AG09309 (cell line): Measurements from ENCODE around the gene GALE.
"Not testable (repeated sequence)": the region's sequence is repeated elsewhere in the genome, so short reads cannot be mapped to it uniquely, and the experiment has no call there.

Source experiments
- DNase-seq: peaks from one replicate; pipeline ENCODE4 v3.0.0-alpha.2; 2010; ENCODE audit warnings: low read depth
- H3K4me3 ChIP-seq: 2 replicates; pipeline ENCODE4 v1.5.1; 2011; ENCODE audit warnings: mild to moderate bottlenecking, low read depth, low read length, moderate library complexity; ENCODE audit not compliant: control insufficient read depth
- CTCF ChIP-seq: IDR thresholded peaks from 2 replicates; pipeline ENCODE4 v1.5.1; 2011; ENCODE audit warnings: mild to moderate bottlenecking, low read depth, low read length, inconsistent platforms; ENCODE audit not compliant: insufficient read depth, control insufficient read depth; ENCODE audit errors: missing control alignments

GALE gene

GRCh38 chr1:23796466-23797271 lies 3.9 kb downstream of the GALE start:
- no peak for TF ChIP-seq CTCF
- H3K4me3 ChIP-seq = no peak overlapping the region
- DNase-seq = no peak

DNA sequence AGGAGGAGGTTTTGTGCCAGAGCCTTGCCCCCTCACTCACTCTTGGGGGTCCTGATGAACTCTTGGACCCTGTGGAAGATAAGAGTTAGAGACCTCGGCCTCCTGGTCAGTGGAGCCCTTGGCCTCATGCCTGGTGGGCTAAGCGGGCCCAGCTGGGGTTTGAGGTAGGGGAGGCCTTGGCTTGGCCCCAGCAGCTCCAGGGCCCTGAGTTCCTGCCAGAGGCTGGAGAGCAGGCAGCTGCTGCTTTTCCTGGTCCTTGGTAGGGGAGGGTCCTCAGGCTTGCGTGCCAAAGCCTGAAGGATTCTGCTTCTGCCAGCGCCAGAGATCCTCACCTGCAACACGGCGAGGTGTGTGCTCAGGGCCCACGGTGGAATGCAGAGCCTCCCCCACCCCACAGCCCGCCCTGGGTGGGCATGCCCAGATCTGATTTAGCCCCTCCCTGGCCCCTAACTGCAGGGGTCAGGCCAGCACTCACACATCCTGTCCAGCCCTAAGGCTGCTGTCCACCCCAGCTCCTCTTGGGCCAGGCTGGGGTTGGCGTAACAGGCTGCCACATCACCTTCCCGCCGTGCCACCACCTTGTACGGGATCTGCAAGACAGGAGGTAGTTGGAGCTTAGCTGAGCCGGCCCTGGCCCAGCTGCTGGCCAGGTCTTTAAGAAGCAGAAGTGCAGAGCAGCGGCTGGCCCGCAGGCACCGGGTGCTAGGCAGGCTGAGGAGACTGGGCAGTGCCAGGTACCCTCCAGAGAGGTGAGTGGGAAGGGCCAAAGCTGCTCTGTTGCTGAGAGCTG lies 4.7 kb downstream of the GALE start:
- no peak overlapping the region for H3K4me3 ChIP-seq
- DNase-seq = no peak
- no peak for TF ChIP-seq CTCF

GRCh38 chr1:23794732-23795182 lies 5.8 kb downstream of the GALE start:
- not testable (repeated sequence) for DNase-seq, H3K4me3 ChIP-seq

- no peak for DNase-seq
- no peak for TF ChIP-seq CTCF
- no peak overlapping the region for H3K4me3 ChIP-seq
Observed at GRCh38 chr1:23793861-23794731, 6.5 kb downstream of the GALE start.

DNA sequence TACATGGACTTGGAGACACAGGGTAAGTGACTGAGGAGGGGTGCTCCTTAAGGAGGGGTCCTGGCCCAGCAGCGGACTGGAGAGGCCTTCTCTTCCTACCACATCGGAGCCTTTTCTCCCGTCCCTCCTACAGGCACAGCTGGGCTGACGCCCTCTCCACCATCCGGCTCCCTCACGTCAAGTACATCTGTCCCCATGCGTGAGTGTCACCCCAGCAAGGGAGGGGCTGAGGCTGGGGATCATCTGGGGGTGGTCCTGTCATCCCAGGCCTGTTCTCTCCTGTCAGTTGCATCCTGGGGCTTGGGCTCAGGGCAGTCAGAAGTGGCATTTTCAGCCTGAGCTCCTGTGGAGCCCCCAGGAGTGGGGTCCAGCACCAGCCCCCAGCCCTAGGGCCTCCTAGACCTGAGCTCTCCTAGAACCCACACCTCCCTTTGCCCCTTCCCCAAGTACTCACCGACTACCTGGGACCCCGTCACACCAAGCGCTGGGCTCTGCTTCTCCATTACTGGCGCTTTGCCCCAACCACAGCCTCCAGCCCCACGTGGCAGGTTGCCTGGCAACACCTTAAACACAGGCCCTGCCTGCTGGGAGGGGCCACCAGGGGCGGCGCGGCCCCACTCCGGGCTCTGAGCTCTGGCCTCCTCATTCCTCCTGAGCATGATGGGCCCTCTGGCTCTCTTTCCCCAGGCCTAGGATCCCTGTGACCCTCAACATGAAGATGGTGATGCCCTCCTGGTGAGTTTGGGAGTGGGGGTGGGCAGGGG lies 7.4 kb downstream of the GALE start:
- no peak overlapping the region for H3K4me3 ChIP-seq
- TF ChIP-seq CTCF = no peak
- no peak for DNase-seq

DNA sequence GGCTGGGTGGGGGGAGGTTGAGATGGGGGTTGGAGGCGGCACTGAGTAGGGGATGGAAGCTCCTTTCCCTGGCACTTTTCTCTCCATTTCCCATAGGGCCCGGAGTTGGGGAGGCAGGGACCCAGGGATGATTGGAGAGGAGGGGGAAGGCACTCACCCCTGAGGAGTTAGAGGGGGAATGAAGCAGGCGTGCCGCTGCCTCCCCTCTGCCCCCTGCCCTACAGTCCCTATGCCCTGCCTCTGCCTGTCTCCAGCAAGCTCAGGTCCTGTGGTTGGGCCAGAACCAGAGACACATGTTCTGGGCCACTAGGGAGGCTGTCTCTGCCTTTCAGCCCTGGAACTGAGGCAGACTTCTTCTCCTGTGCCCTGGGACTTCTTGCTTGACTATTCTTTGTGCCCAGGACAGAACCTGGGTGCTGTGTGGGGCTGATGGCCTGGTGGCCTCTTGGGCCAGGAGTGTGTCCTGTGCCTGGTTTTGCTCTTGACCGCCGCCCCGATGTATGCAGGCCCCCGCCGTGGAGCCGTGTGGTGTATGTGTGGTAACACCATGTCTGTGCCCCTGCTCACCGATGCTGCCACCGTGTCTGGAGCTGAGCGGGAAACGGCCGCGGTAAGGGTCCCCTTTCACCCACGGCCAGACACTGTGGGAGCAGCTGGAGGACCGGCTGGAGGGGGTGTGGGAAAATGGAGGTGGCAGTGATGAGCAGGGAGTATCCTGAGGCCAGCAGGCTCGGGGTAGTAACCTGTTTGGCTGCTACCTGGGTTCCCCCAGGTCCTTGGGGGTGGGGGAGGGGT lies 8.2 kb downstream of the GALE start:
- TF ChIP-seq CTCF = no peak
- DNase-seq = no peak
- peak overlapping the region; percentile 84 for H3K4me3 ChIP-seq
